Lower leg skin (tissue), 4 donors: ENCODE data around the gene IFT27. TPM values are rescaled to one million over a fixed set of nuclear protein-coding genes. Genes with fewer than 3 reads are reported as not detected.

ENCODE experiments used
- DNase-seq, 2 donors: peaks; one replicate each; pipeline ENCODE4 v3.0.0-alpha.2; 2019; ENCODE audit warnings: low spot score in 2 of 2
- H3K4me3 ChIP-seq: fragments of 200-600 bp; sonication (generic); 2 replicates; pipeline ENCODE4 v1.5.1; 2017; ENCODE audit warnings: mild to moderate bottlenecking, low read depth; ENCODE audit not compliant: poor library complexity, severe bottlenecking
- CTCF ChIP-seq, 3 donors: fragments of 450-650 bp; IDR thresholded peaks; one replicate each; pipeline ENCODE4 v1.5.1; 2016; ENCODE audit warnings: antibody characterized with exemption in 3 of 3, mild to moderate bottlenecking in 3 of 3, moderate library complexity in 2 of 3
- POLR2A ChIP-seq, 2 donors: fragments of 450-650 bp; IDR thresholded peaks; one replicate each; pipeline ENCODE4 v1.6.1; 2016 to 2017; ENCODE audit warnings: antibody characterized with exemption in 2 of 2, mild to moderate bottlenecking in 1 of 2, moderate library complexity in 1 of 2
- WGBS, 2 donors: methylation state at CpG; one replicate each; pipeline ENCODE4 v1.1.5; 2018; 5-methylcytosine and 5-hydroxymethylcytosine counted together
- intact Hi-C: fragments of 100-400 bp; cut with DNase I; formaldehyde crosslinking; loops from one replicate; pipeline ENCODE4 v1.15.0; 2023; ENCODE audit warnings: low total_unique reads
- total RNA-seq, 4 donors: library from RNA; depleted of rRNA; stranded (reverse); fragments of >200 nt; gene quantifications; one replicate each; pipeline ENCODE4 v1.1.0, GENCODE V29; 2016

The IFT27 gene
- total RNA-seq, 4 donors from 2014 or later, result 4.3 to 9.3 (median 8.7) TPM

- H3K4me3 ChIP-seq, result no peak overlapping the region
- 72 to 73% methylated on average over 5 of the region's 5 CpGs for WGBS, 2 donors
- intact Hi-C loops, result no loop called here
- TF ChIP-seq POLR2A (IDR thresholded peaks at IDR 0.05) (no peak), CTCF (IDR thresholded peaks at IDR 0.05) (no peak)
- no peak for DNase-seq
These were observed 62.5 kb downstream of the IFT27 start for GRCh38 chr22:36713436-36713835.

Other genes starting within 250 kb of the IFT27 start
- gene EIF3D, start 247.0 kb downstream of the IFT27 start, total RNA-seq, result 100 to 1,000 TPM; 305 to 489 (median 386) TPM
- not detected for gene CACNG2, start 72.4 kb downstream of the IFT27 start, total RNA-seq
- not detected for gene PVALB, start 40.9 kb upstream of the IFT27 start, total RNA-seq
- gene NCF4, start 84.9 kb upstream of the IFT27 start, total RNA-seq, result 1 to 10 TPM; 2.6 to 6.4 (median 5.4) TPM
- 10 to 100 TPM in 1 of 4 donors, 1 to 10 TPM in 3; 3.2 to 10.7 (median 5.5) TPM for gene CSF2RB, start 137.5 kb upstream of the IFT27 start, total RNA-seq
- 100 to 1,000 TPM in 1 of 4 donors, 10 to 100 TPM in 3; 47.9 to 114 (median 62.5) TPM for gene TST, start 243.3 kb upstream of the IFT27 start, total RNA-seq
- gene MPST, start 243.6 kb upstream of the IFT27 start, total RNA-seq, result 100 to 1,000 TPM; 225 to 336 (median 276) TPM